GM18505 (cell line): ENCODE results near the gene SPOCK2.

Source experiments
- ATAC-seq: cut with Tn5 transposase; IDR thresholded peaks from one replicate; pipeline ENCODE4 v1.9.1; 2021; ENCODE audit not compliant: unreplicated experiment
- POLR2A ChIP-seq: IDR thresholded peaks from 4 replicates; pipeline ENCODE4 v1.6.1; 2011; ENCODE audit warnings: borderline replicate concordance; ENCODE audit not compliant: insufficient read depth, insufficient read length; ENCODE audit errors: extremely low read depth

The SPOCK2 gene

DNA sequence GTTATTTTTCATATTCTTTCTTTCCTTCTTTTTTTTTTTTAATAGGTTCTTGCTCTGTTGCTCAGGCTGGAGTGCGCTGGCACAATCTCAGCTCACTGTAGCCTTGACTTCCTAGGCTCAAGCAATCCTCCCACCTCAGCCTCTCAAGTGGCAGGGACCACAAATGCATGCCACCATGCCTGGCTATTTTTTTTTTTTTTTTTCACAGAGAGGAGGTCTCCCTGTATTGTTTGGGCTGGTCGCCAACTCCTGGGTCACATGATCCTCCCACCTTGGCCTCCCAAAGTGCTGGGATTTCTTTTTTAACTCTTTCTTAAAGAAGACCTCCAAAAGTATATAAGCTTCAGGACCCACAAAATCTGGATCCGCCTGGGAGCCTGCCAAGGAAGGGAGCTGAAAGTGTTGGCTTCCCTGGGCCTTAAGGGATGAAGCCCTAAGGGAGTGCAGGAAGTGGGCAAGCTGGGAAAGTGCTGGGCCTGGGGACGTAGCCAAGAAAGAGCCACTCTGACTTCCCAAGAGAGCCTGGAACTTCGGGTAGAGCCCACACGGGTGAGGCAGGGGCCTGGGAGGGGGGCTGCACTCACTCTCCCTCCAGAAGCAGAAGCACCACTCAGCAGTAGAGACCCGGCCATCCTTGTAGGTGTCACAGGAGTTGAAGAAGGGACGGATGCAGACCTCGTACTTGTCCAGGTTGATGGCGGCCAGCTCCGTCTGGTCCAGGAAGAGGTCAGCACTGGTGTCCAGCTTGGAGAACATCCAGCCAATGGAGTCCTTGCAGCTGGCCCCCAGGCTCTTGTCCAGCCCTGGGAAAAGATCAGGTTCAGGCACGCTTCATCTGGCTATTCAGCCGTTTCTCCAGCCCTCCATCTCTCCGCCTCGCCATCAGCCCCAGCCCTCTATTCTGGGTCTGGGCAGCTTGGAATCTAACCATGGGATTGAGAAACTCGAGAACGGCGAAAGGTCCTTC lies 21.8 kb downstream of the SPOCK2 start:
- no peak for ATAC-seq
- no peak for TF ChIP-seq POLR2A

DNA sequence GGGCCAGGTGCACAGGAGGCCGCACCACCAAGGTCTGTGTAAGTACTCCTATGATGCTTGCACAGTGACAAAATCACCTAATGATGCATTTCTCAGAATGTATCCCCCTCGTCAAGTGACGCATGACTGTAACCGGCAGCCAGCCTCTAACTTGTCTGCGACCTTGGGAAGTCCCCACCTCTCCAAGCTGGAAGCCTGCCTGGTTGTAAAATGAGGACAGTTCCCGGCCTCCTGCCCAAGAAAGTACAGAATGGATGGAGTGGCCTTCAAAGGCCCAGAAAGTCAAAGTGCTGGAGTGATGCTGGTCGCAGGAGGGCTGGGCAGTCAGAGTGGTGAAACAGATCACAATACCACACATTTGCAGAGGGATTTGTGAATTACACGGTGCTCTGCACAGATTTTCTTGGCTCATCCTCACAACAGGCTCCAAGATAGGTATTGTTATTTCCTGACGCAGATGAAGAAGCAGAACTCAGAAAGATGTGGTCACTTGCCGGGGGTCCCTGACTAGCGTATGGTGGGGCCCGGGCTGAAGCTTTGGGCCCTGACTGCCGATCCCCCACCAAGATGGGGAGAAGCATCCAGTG lies 22.8 kb downstream of the SPOCK2 start:
- TF ChIP-seq POLR2A = no peak
- ATAC-seq = no peak

DNA sequence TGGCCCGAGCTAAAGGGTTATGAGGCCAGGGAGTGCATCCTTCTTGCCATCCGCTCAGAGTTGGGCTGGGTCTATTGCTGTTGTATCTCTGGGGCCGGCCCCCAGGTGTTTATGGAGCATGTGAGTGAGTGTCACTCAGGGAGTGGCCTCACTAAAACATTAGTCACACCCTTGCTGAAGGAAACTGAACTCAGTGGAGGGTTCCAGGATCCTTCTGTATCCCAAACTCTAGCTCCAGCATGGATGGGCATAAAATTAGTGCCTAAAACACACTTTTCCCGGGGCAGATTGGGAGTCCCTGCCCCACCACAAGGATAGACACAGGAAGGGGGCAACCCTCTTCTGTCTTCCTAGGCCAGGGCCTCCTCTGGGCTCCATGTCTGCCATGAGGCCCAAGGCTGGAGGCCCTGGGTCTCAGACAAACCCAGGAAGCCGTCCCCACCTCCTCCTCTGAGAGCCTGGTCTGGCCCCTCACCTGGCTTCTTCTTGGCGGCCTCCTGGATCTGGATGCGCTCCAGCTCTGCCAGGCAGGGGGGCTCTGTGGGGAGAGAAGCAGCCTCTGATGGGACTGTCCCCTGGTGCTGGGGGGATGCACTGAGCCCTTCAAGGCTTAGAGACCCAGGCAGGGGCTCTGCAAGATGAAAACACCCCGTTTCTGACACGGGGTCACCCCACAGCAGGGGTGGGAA lies 24.5 kb downstream of the SPOCK2 start:
- TF ChIP-seq POLR2A = no peak
- no peak for ATAC-seq

DNA sequence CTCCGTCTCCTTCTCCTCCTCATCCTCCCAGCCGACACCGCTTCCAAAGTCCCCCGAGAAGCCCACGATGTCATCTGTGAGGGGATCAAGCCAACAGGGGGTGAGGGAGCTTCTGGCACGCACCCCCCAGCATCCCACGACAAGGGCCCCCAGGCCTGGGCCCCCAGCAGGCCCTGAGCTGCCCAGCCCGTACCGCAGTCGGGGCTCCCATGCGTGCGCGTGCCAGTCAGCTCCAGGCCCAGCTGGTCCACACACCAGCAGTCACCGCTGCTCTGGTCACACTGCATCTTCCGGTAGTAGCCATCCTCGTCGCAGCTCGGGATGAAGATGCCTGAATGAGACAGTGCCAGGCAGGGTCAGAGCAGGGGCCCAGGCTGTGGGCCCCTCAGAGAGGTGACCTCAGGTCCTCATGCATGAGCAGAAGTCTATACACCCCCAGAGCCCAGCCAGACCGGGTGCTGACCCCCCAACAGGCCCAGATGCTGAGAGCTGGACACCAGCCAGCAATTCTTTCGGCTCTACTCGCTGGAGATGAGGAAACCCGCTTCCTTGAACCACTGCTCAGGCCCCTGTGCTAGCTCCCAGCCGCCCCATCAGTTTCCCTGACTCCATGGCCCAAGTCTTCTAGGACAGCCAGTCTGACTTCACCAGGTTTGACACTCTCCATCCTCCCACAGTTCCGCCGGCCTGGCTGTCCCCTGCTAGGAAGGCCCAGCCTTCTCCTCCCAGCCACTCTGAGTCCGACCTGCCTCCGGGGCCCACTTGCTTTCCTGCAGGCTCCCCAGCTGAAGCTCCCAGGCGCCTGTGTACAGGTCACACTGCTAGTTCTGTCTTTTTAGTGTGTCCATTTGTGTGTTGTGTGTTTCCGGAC lies 25.3 kb downstream of the SPOCK2 start:
- no peak for TF ChIP-seq POLR2A
- no peak for ATAC-seq

DNA sequence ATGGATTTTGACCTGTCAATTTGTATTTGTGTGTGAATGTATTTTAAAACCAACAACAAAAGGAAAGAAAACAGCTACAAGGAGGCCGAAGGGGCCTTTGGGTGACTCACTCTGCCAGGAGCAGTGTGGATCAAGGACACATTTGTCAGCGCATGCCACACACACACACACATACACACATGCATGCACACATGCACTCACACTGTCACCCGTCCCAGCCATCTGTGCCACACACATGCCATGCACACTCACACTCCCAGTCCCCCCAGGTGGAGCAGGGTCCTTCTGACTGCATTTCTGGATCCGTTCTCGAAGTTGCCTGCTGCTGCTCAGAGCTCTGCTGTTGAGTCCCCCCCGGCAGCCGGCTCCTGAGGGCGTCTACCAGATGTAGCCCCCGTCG lies 26.0 kb downstream of the SPOCK2 start:
- TF ChIP-seq POLR2A = no peak
- no peak for ATAC-seq

DNA sequence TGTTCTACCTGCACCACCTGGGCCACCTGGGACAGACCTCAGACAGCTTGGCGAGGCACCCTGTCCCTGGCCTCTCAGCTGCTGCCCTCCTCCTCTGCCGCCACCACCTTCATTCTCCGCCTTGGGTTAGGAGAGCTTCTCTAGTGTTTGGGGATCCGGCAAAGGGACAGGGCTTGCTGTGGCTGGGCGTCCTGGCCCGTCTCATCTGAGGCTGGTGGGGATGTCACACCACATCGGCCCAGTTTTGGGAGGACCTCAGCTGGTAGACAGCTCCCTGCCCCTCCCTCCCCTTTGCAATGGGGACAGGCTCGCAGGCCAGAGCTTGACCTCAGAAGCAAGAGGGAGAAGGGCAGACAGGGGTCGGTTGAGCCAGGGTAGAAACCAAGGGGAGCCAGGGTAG lies 26.4 kb downstream of the SPOCK2 start:
- ATAC-seq = no peak
- no peak for TF ChIP-seq POLR2A

DNA sequence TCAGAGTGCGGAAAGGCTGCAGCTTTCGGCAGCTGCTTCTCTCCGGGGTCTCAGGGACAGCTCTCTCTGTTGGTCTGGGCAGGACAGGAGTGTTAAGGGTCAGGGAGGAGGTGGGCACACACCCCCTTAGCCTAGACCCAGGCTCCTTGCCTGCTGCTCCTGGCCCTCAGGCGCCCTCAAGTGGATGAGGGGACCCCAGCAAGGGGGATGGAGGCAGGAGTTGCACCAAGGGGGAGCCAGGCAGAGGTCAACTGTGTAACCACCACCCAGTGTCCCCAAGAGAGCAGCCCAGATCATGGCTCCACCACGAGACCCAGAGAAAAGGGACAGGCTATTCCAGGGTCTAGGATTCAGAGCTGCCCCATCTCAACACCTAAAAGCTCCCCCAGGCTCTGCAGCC lies 26.9 kb downstream of the SPOCK2 start:
- no peak for TF ChIP-seq POLR2A
- no peak for ATAC-seq

DNA sequence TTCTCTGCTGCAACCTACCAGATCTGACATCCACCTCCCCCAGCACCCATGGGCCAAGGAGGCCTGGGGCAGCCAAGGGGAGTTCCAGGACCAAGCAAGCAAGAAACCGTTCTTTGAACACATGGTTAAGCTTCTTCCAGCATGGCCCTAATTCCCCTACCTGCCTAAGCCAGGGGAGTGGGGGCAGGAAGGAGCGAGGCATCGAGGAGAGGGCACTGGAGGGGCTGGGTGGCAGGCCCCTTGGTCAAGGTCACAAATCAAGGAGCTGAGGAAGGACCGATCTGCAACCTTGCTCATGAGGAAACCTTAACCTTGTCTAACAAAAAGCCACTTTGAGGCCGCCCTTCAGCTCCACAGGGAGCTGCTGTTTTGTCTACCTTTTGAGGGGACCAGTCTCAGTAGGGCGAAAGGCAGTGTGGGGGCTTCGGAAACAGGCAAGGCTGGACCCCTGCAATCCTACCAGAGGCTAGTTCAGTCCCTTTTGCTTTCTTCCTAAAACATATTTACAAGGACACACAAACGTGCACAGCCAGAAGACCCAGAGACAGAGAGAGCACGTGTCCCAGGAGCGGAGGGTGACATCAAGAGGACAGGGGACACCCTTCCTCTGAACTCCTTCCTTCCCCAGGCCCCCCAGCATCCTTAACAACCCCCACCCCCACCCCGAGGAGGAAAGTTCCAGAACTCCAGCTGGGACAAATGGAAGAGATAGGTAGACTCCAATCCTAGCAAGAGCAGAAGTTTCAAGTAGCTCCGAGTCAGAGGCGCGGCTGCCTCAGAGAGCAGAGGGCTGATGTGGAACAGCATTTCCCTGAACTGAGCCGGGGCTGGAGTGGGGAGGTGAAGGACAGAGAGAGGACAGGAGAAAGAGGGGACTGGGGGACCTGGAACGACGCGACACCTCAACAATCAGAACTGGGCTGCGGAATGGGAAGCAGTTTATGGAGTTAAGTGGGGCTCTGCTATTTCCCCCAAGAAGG lies 28.2 kb downstream of the SPOCK2 start:
- no peak for TF ChIP-seq POLR2A
- ATAC-seq = no peak

DNA sequence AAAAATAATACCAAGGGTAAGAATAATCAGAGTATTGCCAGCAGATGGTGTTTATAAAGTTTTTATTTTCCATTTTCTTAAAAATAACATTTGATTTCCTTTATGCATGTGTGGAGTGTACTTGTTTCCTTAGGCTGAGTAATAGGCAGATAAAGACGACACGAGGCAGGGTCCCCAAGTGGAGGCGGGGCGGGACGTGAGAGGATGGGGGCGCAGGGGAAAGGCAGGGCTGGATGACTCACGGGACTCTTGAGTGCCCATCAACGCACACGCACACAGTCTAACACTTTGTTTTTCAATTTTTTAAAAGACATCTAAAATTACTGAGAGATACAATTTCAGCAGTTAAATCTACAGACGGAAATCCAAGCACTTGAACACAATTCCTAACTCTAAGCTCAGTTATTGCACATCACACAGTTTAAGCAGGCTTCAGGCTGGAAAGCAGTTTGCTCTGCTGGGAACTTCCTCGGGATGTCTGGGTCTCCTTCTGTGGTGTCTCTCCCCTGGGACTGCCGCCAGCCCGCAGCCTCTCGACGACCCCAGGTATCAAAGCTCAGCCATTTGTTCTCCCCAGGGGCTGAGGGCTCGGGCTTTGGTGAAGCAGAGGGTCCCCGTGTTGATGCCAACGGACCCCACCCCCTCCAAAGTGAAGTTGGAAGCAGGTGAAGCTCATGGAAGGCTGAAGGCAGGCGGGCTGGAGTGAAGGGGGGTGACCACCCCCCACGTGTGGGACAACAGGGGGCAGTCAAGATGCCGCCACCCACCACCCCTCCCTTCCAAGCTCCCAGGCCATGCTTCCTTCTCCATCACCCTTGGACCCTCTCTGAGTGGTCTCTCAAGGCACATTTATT lies 29.1 kb downstream of the SPOCK2 start:
- no peak for ATAC-seq
- no peak for TF ChIP-seq POLR2A

DNA sequence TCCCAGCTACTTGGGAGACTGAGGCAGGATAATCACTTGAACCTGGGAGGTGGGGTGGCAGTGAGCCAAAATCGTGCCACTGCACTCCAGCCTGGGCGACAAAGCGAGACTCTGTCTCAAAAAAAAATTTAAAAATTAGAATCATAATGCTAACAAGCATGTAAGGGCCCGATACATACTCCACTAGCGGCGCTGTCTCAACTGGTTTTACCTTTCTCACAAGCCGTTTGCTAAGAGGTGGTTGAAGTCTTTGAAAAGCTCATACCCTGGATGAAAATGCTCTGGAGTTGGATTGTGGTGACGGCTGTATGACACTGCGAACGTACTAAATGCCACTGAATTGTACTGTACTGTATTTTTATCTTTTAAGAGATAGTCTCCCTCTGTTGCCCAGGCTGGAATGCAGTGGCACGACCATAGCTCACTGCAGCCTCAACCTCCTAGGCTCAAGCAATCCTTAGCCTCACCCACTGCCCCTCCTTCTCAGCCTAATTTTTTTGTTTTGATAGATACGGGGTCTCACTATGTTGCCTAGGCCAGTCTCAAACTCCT lies 29.9 kb downstream of the SPOCK2 start:
- ATAC-seq = no peak
- no peak for TF ChIP-seq POLR2A

DNA sequence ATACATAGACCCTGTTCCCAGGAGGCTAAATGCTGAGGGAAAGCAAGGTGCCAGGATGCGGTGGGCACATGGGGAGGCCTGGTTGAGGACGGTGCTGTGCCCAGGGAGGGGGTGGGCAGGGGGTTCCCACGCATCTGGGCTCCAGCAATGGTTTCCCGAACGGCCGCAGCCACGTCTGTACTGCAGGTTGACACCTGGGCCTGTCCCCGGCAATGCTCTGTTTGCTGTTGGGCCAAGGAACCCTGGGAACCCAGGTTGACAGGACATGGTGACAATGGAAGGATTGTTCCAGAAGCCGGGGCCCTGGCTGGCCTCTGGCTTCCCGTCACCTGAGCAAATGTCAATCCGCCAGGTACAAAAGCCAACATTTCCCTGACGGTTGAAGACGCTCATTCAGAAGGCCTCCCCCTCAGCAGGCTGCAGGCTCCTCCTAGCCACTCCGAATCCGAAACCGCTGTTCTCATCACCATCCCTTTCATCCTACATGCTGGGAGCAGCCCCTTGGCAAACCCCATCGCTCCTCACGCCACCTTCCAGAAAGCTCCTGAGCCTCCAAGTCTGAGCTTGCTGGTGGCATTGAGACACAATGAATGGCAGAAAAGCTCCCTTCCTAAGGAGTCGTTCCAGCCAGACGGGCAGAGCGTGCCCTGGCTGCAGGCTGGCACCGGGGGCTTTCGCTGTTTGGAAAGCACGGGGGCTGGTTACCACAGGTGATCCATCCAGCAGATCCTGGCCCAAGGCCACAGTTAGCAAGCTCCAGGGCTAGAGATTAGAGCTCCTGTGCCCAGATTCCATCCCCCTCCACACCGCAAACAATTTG lies 31.2 kb downstream of the SPOCK2 start:
- no peak for TF ChIP-seq POLR2A
- no peak for ATAC-seq

DNA sequence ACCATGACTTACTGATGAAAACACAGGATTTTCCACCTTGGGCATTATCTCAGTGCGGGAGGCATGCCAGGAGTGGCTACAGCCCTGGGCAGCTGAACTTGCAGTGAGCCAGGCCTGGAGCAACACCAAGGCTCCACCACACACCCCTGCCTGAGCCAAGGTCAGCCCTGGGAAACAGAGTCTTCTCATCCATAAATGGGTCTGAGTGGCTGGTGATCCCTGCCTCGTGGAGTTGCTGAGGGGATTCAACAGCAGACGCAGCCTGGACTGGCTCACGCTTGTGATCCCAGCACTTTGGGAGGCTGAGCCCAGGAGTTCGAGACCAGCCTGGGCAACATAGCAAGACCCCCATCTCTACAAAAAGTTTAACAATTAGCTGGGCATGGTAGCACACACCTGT lies 32.2 kb downstream of the SPOCK2 start:
- no peak for TF ChIP-seq POLR2A
- no peak for ATAC-seq
